Measurements from ENCODE around the gene CDH20.

DNA sequence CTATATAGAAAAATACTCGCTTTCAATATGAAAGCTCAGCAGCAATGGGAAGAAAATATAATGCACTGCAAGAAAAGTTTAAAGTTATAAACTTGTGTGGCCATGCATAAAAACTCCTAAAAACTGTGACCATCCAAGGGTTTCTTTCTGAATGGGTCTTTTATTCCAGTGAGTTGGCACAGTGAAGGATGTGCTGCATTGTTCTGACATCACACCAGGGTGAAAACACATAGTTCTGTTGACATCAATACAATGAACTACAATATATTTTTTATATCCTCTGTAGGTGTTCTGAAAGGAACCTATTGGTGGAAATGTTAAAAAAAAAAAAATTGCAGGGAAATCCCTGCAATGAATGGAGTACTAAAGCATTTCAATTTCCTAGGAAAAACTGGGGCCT lies 80.2 kb downstream of the CDH20 start:
- TF ChIP-seq, protein P1, sequence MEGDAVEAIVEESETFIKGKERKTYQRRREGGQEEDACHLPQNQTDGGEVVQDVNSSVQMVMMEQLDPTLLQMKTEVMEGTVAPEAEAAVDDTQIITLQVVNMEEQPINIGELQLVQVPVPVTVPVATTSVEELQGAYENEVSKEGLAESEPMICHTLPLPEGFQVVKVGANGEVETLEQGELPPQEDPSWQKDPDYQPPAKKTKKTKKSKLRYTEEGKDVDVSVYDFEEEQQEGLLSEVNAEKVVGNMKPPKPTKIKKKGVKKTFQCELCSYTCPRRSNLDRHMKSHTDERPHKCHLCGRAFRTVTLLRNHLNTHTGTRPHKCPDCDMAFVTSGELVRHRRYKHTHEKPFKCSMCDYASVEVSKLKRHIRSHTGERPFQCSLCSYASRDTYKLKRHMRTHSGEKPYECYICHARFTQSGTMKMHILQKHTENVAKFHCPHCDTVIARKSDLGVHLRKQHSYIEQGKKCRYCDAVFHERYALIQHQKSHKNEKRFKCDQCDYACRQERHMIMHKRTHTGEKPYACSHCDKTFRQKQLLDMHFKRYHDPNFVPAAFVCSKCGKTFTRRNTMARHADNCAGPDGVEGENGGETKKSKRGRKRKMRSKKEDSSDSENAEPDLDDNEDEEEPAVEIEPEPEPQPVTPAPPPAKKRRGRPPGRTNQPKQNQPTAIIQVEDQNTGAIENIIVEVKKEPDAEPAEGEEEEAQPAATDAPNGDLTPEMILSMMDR (IDR thresholded peaks at IDR 0.05): no peak
- TF ChIP-seq, protein P2, sequence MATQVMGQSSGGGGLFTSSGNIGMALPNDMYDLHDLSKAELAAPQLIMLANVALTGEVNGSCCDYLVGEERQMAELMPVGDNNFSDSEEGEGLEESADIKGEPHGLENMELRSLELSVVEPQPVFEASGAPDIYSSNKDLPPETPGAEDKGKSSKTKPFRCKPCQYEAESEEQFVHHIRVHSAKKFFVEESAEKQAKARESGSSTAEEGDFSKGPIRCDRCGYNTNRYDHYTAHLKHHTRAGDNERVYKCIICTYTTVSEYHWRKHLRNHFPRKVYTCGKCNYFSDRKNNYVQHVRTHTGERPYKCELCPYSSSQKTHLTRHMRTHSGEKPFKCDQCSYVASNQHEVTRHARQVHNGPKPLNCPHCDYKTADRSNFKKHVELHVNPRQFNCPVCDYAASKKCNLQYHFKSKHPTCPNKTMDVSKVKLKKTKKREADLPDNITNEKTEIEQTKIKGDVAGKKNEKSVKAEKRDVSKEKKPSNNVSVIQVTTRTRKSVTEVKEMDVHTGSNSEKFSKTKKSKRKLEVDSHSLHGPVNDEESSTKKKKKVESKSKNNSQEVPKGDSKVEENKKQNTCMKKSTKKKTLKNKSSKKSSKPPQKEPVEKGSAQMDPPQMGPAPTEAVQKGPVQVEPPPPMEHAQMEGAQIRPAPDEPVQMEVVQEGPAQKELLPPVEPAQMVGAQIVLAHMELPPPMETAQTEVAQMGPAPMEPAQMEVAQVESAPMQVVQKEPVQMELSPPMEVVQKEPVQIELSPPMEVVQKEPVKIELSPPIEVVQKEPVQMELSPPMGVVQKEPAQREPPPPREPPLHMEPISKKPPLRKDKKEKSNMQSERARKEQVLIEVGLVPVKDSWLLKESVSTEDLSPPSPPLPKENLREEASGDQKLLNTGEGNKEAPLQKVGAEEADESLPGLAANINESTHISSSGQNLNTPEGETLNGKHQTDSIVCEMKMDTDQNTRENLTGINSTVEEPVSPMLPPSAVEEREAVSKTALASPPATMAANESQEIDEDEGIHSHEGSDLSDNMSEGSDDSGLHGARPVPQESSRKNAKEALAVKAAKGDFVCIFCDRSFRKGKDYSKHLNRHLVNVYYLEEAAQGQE (IDR thresholded peaks at IDR 0.05; ENCODE audit: insufficient read depth in 1 of 2, low read depth in 2 of 2, low read length in 1 of 2): no peak
- no peak for TF ChIP-seq POLR2AphosphoS5 (IDR thresholded peaks at IDR 0.05; ENCODE audit: low read depth, low read length)

All from Panc1 (cell line).